ENCODE measurements around the gene NMD3.
"Not testable (repeated sequence)": the region's sequence is repeated elsewhere in the genome, so short reads cannot be mapped to it uniquely, and the experiment has no call there.

The NMD3 gene

GRCh38 chr3:161273589-161274218, 52.6 kb downstream of the NMD3 start:
- H3K4me3 ChIP-seq (ENCODE audit: low read depth, low read length) = no peak overlapping the region
- no peak for TF ChIP-seq CTCF (IDR thresholded peaks at IDR 0.05; ENCODE audit: borderline replicate concordance, insufficient read depth, low read depth, low read length)

- no peak overlapping the region for H3K4me3 ChIP-seq (ENCODE audit: low read depth, low read length)
- peak; percentile 59 for TF ChIP-seq CTCF (IDR thresholded peaks at IDR 0.05; ENCODE audit: borderline replicate concordance, insufficient read depth, low read depth, low read length)
Observed at GRCh38 chr3:161274691-161275298, 53.7 kb downstream of the NMD3 start.

- TF ChIP-seq CTCF (IDR thresholded peaks at IDR 0.05; ENCODE audit: borderline replicate concordance, insufficient read depth, low read depth, low read length) = no peak
- H3K4me3 ChIP-seq (ENCODE audit: low read depth, low read length) = no peak overlapping the region
Observed at GRCh38 chr3:161275919-161276318, 54.8 kb downstream of the NMD3 start.

- not testable (repeated sequence) for H3K4me3 ChIP-seq (ENCODE audit: low read depth, low read length)
Observed at GRCh38 chr3:161282387-161282786, 61.3 kb downstream of the NMD3 start.

- no peak for TF ChIP-seq CTCF (IDR thresholded peaks at IDR 0.05; ENCODE audit: borderline replicate concordance, insufficient read depth, low read depth, low read length)
- no peak overlapping the region for H3K4me3 ChIP-seq (ENCODE audit: low read depth, low read length)
Observed at GRCh38 chr3:161284989-161285388, 63.9 kb downstream of the NMD3 start.

GRCh38 chr3:161289174-161289573, 68.1 kb downstream of the NMD3 start:
- TF ChIP-seq CTCF (IDR thresholded peaks at IDR 0.05; ENCODE audit: borderline replicate concordance, insufficient read depth, low read depth, low read length) = no peak
- no peak overlapping the region for H3K4me3 ChIP-seq (ENCODE audit: low read depth, low read length)

GRCh38 chr3:161291191-161291901, 70.2 kb downstream of the NMD3 start:
- no peak overlapping the region for H3K4me3 ChIP-seq (ENCODE audit: low read depth, low read length)
- no peak for TF ChIP-seq CTCF (IDR thresholded peaks at IDR 0.05; ENCODE audit: borderline replicate concordance, insufficient read depth, low read depth, low read length)
